HepG2 (cell line): Measurements from ENCODE around the gene PSMB2. TPM values are rescaled to one million over a fixed set of nuclear protein-coding genes. Genes with fewer than 3 reads are reported as not detected.
A peak's percentile ranks its signal among the peaks of the same experiment; 100 is the strongest.

Experiments used
- AKNA ChIP-seq: sonication (generic); formaldehyde crosslinking; IDR thresholded peaks from 2 replicates; pipeline ENCODE4 v1.4.0; 2020; ENCODE audit warnings: missing genetic modification reagents, borderline replicate concordance
- DDIT3 ChIP-seq: sonication (generic); formaldehyde crosslinking; IDR thresholded peaks from 2 replicates; pipeline ENCODE4 v1.4.0; 2020; ENCODE audit warnings: mild to moderate bottlenecking, missing genetic modification reagents
- GABPA ChIP-seq, 2 experiments: IDR thresholded peaks; 2 replicates each; pipeline ENCODE4 v1.6.1; 2011 to 2016; ENCODE audit warnings: low read depth in 2 of 2, low read length in 1 of 2, missing biosample characterization in 1 of 2, missing genetic modification characterization in 1 of 2
- GABPB1 ChIP-seq: IDR thresholded peaks from 2 replicates; pipeline ENCODE4 v1.6.1; 2016; ENCODE audit warnings: mild to moderate bottlenecking, missing genetic modification reagents, moderate library complexity, missing compliant biosample characterization
- HNRNPUL1 ChIP-seq: fragments of 200-400 bp; formaldehyde crosslinking; IDR thresholded peaks from 2 replicates; pipeline ENCODE4 v1.6.1; 2017; ENCODE audit warnings: low read depth, mild to moderate bottlenecking, low read length, moderate library complexity
- KAT2B ChIP-seq: fragments of 150-350 bp; IDR thresholded peaks from 2 replicates; pipeline ENCODE4 v1.6.1; 2014; ENCODE audit warnings: low read depth, low read length, borderline replicate concordance
- LRRFIP1 ChIP-seq: sonication (generic); formaldehyde crosslinking; conservative IDR thresholded peaks from 2 replicates; pipeline ENCODE4 v1.4.0; 2020; ENCODE audit warnings: missing genetic modification reagents
- MLX ChIP-seq: IDR thresholded peaks from 2 replicates; pipeline ENCODE4 v1.6.1; 2016
- MZF1 ChIP-seq: sonication (generic); formaldehyde crosslinking; IDR thresholded peaks from 2 replicates; pipeline ENCODE4 v1.8.1; 2023; ENCODE audit warnings: mild to moderate bottlenecking, missing genetic modification reagents, borderline replicate concordance
- RARA ChIP-seq: IDR thresholded peaks from 2 replicates; pipeline ENCODE4 v1.6.1; 2016; ENCODE audit warnings: missing genetic modification reagents, missing compliant biosample characterization
- SMARCE1 ChIP-seq: fragments of 450-650 bp; IDR thresholded peaks from 2 replicates; pipeline ENCODE4 v1.6.1; 2017; ENCODE audit warnings: borderline replicate concordance
- TARDBP ChIP-seq: sonication (generic); formaldehyde crosslinking; IDR thresholded peaks from 2 replicates; pipeline ENCODE4 v1.8.0; 2022; ENCODE audit warnings: mild to moderate bottlenecking, missing genetic modification reagents
- TBX2 ChIP-seq: sonication (generic); formaldehyde crosslinking; IDR thresholded peaks from 2 replicates; pipeline ENCODE4 v1.5.0; 2020; ENCODE audit warnings: missing genetic modification reagents, mild to moderate bottlenecking, borderline replicate concordance
- TSC22D2 ChIP-seq: sonication (generic); formaldehyde crosslinking; IDR thresholded peaks from 2 replicates; pipeline ENCODE4 v1.5.1; 2020; ENCODE audit warnings: missing genetic modification reagents, mild to moderate bottlenecking, borderline replicate concordance
- ZNF256 ChIP-seq: sonication (generic); formaldehyde crosslinking; conservative IDR thresholded peaks from 2 replicates; pipeline ENCODE4 v1.4.0; 2020; ENCODE audit warnings: missing genetic modification reagents
- ZNF556 ChIP-seq: sonication (generic); formaldehyde crosslinking; IDR thresholded peaks from 2 replicates; pipeline ENCODE4 v1.4.0; 2020; ENCODE audit warnings: mild to moderate bottlenecking, missing genetic modification reagents, borderline replicate concordance
- ZNF577 ChIP-seq: sonication (generic); formaldehyde crosslinking; IDR thresholded peaks from 2 replicates; pipeline ENCODE4 v1.4.0; 2020; ENCODE audit warnings: mild to moderate bottlenecking, low read depth, missing genetic modification reagents, borderline replicate concordance
- ZNF740 ChIP-seq: sonication (generic); formaldehyde crosslinking; IDR thresholded peaks from 2 replicates; pipeline ENCODE4 v1.4.0; 2020; ENCODE audit warnings: missing genetic modification reagents
- ZNF781 ChIP-seq: sonication (generic); formaldehyde crosslinking; IDR thresholded peaks from 2 replicates; pipeline ENCODE4 v1.5.1; 2020; ENCODE audit warnings: borderline replicate concordance, mild to moderate bottlenecking, missing genetic modification reagents; ENCODE audit errors: not compliant biosample characterization
- polyA plus RNA-seq, 8 experiments: library from polyadenylated mRNA; depleted of rRNA in 3 of 8; stranded (reverse) in 7 of 8; unstranded in 1 of 8; fragments of >200 nt; fragmentation: Illumina TruSeq in 4 of 8; extraction: Trizol in 4 of 8; gene quantifications; 2 replicates each; pipeline versions ENCODE4 v1.2.1 to v1.2.3, GENCODE V29; 2011 to 2016; ENCODE audit warnings: low read depth in 4 of 8, missing spikeins in 1 of 8, mixed read lengths in 1 of 8; ENCODE audit not compliant: insufficient read depth in 1 of 8
- total RNA-seq, 5 experiments: library from RNA; depleted of rRNA; stranded (reverse); fragments of >200 nt; fragmentation: Illumina TruSeq; extraction: Trizol; gene quantifications; 2 replicates each; pipeline ENCODE4 v1.2.3, GENCODE V29; 2016; ENCODE audit warnings: low read depth in 1 of 5

The PSMB2 gene
- total and polyA plus RNA-seq, 2 of the 13 experiments (the other 11 are each of a cell fraction or from before 2014, with no cell fraction given), result 60.6 to 62.2 TPM

- no peak for TF ChIP-seq AKNA
- TF ChIP-seq TBX2 (CRISPR knock-in tag), result peak; percentile 63
- TF ChIP-seq ZNF781 (CRISPR knock-in tag), result no peak
- TF ChIP-seq MZF1 (CRISPR knock-in tag), result no peak
- peak; percentile 59; the same call in 1 of the 2 replicates for TF ChIP-seq MLX (CRISPR knock-in tag)
- TF ChIP-seq DDIT3 (CRISPR knock-in tag), result no peak
- TF ChIP-seq KAT2B, result no peak
- no peak for TF ChIP-seq TSC22D2 (CRISPR knock-in tag)
- TF ChIP-seq HNRNPUL1, result no peak
- TF ChIP-seq RARA, result peak; percentile 74
- TF ChIP-seq ZNF556 (CRISPR knock-in tag), result no peak
- no peak for TF ChIP-seq GABPB1 (CRISPR knock-in tag)
- TF ChIP-seq TARDBP (CRISPR knock-in tag), result peak; percentile 63; the same call in 1 of the 2 replicates
- TF ChIP-seq SMARCE1, result no peak
- TF ChIP-seq ZNF256, result no peak
- no peak for TF ChIP-seq LRRFIP1 (CRISPR knock-in tag)
- TF ChIP-seq ZNF740, result no peak
- no peak for TF ChIP-seq ZNF577 (CRISPR knock-in tag)
- no peak for TF ChIP-seq GABPA (IDR thresholded peaks at IDR 0.05; ENCODE audit: low read depth, low read length)
- TF ChIP-seq GABPA (CRISPR knock-in tag; IDR thresholded peaks at IDR 0.05; ENCODE audit: low read depth), result 0 out of 2 replicates have a peak, but pooled peaks have one; percentile 40
Measured at GRCh38 chr1:35555601-35556477, 85.5 kb downstream of the PSMB2 start (continued).
